ENCODE results near the gene ACLY. TPM values are rescaled to one million over a fixed set of nuclear protein-coding genes. Genes with fewer than 3 reads are reported as not detected.

The ACLY gene
- total RNA-seq, 1 donor from 2014 or later = 326 TPM

- H3K4me3 ChIP-seq (ENCODE audit: insufficient read depth, low read depth, low read length) = no peak overlapping the region
- FAIRE-seq = no peak
- peaks cover 46% of the 10 kb centered on the region for H3K4me1 Mint-ChIP-seq (ENCODE audit: low read depth, unreplicated experiment)
- DNase-seq (ENCODE audit: low read depth) = no peak
- H3K4me1 ChIP-seq (ENCODE audit: insufficient read depth, low read length) = peaks cover 50% of the 10 kb centered on the region
- H3K27me3 Mint-ChIP-seq (ENCODE audit: low read depth, unreplicated experiment) = no peaks in the 10 kb centered on the region
- H3K9ac ChIP-seq (ENCODE audit: low read length) = no peak overlapping the region
- peaks cover 49% of the 10 kb centered on the region for H3K36me3 Mint-ChIP-seq (ENCODE audit: low read depth, unreplicated experiment)
- TF ChIP-seq CTCF (IDR thresholded peaks at IDR 0.05; ENCODE audit: insufficient read depth, low read depth, low read length) (no peak), EZH2 (IDR thresholded peaks at IDR 0.05; ENCODE audit: insufficient read depth, low read length) (no peak)
- peaks cover 73% of the 10 kb centered on the region for H3K79me2 ChIP-seq (ENCODE audit: insufficient read depth, low read length)
- no peak overlapping the region for H2AFZ ChIP-seq (ENCODE audit: low read depth, low read length)
- no peak overlapping the region for H3K4me3 Mint-ChIP-seq (ENCODE audit: unreplicated experiment)
- H3K27me3 ChIP-seq (ENCODE audit: insufficient read depth, low read length) = no peaks in the 10 kb centered on the region
- no peak overlapping the region for H3K27ac ChIP-seq (ENCODE audit: low read depth, low read length)
- H3K36me3 ChIP-seq (ENCODE audit: insufficient read depth, low read length) = peaks cover 70% of the 10 kb centered on the region
- no peak overlapping the region for H3K4me2 ChIP-seq (ENCODE audit: low read length)
- H3K9me3 Mint-ChIP-seq (ENCODE audit: unreplicated experiment) = no peaks in the 10 kb centered on the region
- no peak overlapping the region for H3K27ac Mint-ChIP-seq (ENCODE audit: unreplicated experiment)
- H4K20me1 ChIP-seq (ENCODE audit: insufficient read depth, low read length) = peaks cover 80% of the 10 kb centered on the region
- H3K9me3 ChIP-seq (ENCODE audit: insufficient read depth, low read depth, low read length) = no peaks in the 10 kb centered on the region
Measured at GRCh38 chr17:41909088-41909487, 9.7 kb downstream of the ACLY start.

GRCh38 chr17:41907633-41908539 is 10.9 kb downstream of the ACLY start:
- H3K9me3 Mint-ChIP-seq (ENCODE audit: unreplicated experiment) = no peaks in the 10 kb centered on the region
- no peaks in the 10 kb centered on the region for H3K27me3 Mint-ChIP-seq (ENCODE audit: low read depth, unreplicated experiment)
- peaks cover 37% of the 10 kb centered on the region for H3K4me1 Mint-ChIP-seq (ENCODE audit: low read depth, unreplicated experiment)
- Histone ChIP-seq H3K9ac (ENCODE audit: low read length) (no peak overlapping the region), H3K79me2 (ENCODE audit: insufficient read depth, low read length) (peaks cover 65% of the 10 kb centered on the region), H3K36me3 (ENCODE audit: insufficient read depth, low read length) (peaks cover 70% of the 10 kb centered on the region), H3K4me1 (ENCODE audit: insufficient read depth, low read length) (peaks cover 43% of the 10 kb centered on the region), H3K4me3 (ENCODE audit: insufficient read depth, low read depth, low read length) (no peak overlapping the region), H4K20me1 (ENCODE audit: insufficient read depth, low read length) (peaks cover 73% of the 10 kb centered on the region), H3K27me3 (ENCODE audit: insufficient read depth, low read length) (no peaks in the 10 kb centered on the region), H3K9me3 (ENCODE audit: insufficient read depth, low read depth, low read length) (no peaks in the 10 kb centered on the region), H3K4me2 (ENCODE audit: low read length) (peak overlapping the region; percentile 77), H3K27ac (ENCODE audit: low read depth, low read length) (peak overlapping the region; percentile 79), H2AFZ (ENCODE audit: low read depth, low read length) (no peak overlapping the region)
- no peak for FAIRE-seq
- H3K27ac Mint-ChIP-seq (ENCODE audit: unreplicated experiment) = peak overlapping the region; percentile 66
- DNase-seq (ENCODE audit: low read depth) = no peak
- peaks cover 47% of the 10 kb centered on the region for H3K36me3 Mint-ChIP-seq (ENCODE audit: low read depth, unreplicated experiment)
- H3K4me3 Mint-ChIP-seq (ENCODE audit: unreplicated experiment) = peak overlapping the region; percentile 27
- TF ChIP-seq EZH2 (IDR thresholded peaks at IDR 0.05; ENCODE audit: insufficient read depth, low read length) (no peak), CTCF (IDR thresholded peaks at IDR 0.05; ENCODE audit: insufficient read depth, low read depth, low read length) (no peak)

GRCh38 chr17:41907185-41907556 is 11.6 kb downstream of the ACLY start:
- Mint-ChIP-seq H3K4me1 (ENCODE audit: low read depth, unreplicated experiment) (peaks cover 31% of the 10 kb centered on the region), H3K36me3 (ENCODE audit: low read depth, unreplicated experiment) (peaks cover 41% of the 10 kb centered on the region), H3K4me3 (ENCODE audit: unreplicated experiment) (peak overlapping the region; percentile 23), H3K9me3 (ENCODE audit: unreplicated experiment) (no peaks in the 10 kb centered on the region), H3K27me3 (ENCODE audit: low read depth, unreplicated experiment) (no peaks in the 10 kb centered on the region), H3K27ac (ENCODE audit: unreplicated experiment) (peak overlapping the region; percentile 67)
- H3K79me2 ChIP-seq (ENCODE audit: insufficient read depth, low read length) = peaks cover 63% of the 10 kb centered on the region
- FAIRE-seq (no peak), DNase-seq (ENCODE audit: low read depth) (peak; percentile 88)
- H3K36me3 ChIP-seq (ENCODE audit: insufficient read depth, low read length) = peaks cover 70% of the 10 kb centered on the region
- TF ChIP-seq CTCF (IDR thresholded peaks at IDR 0.05; ENCODE audit: insufficient read depth, low read depth, low read length) (no peak), EZH2 (IDR thresholded peaks at IDR 0.05; ENCODE audit: insufficient read depth, low read length) (no peak)
- peak overlapping the region; percentile 73 for H3K9ac ChIP-seq (ENCODE audit: low read length)
- H2AFZ ChIP-seq (ENCODE audit: low read depth, low read length) = no peak overlapping the region
- H3K27ac ChIP-seq (ENCODE audit: low read depth, low read length) = peak overlapping the region; percentile 79
- H3K4me2 ChIP-seq (ENCODE audit: low read length) = peak overlapping the region; percentile 77
- no peak overlapping the region for H3K4me3 ChIP-seq (ENCODE audit: insufficient read depth, low read depth, low read length)
- H3K27me3 ChIP-seq (ENCODE audit: insufficient read depth, low read length) = no peaks in the 10 kb centered on the region
- peaks cover 66% of the 10 kb centered on the region for H4K20me1 ChIP-seq (ENCODE audit: insufficient read depth, low read length)
- H3K9me3 ChIP-seq (ENCODE audit: insufficient read depth, low read depth, low read length) = no peaks in the 10 kb centered on the region
- H3K4me1 ChIP-seq (ENCODE audit: insufficient read depth, low read length) = peaks cover 43% of the 10 kb centered on the region

Data from astrocyte (in vitro differentiated cells and primary cell).